OCI-LY3 (cell line): Measurements from ENCODE around the gene CCDC13.

ENCODE experiments used
- CTCF ChIP-seq: fragments of 200-600, 300-600 bp; sonication (generic); IDR thresholded peaks from 2 replicates; pipeline ENCODE4 v1.5.1; 2014; ENCODE audit warnings: antibody characterized with exemption, low read length, low read depth
- EZH2phosphoT487 ChIP-seq: fragments of 200-600 bp; shearing (Covaris generic); IDR thresholded peaks from 2 replicates; pipeline ENCODE4 v1.6.1; 2018; ENCODE audit warnings: antibody characterized with exemption, mixed run types, low read depth

- no peak for TF ChIP-seq CTCF
- TF ChIP-seq EZH2phosphoT487: no peak
Observed at GRCh38 chr3:42734263-42734860, 38.7 kb downstream of the CCDC13 start.
